ENCODE results near the gene ELMOD1. TPM values are rescaled to one million over a fixed set of nuclear protein-coding genes. Genes with fewer than 3 reads are reported as not detected.

Gene ELMOD1
- total RNA-seq, 4 donors from 2014 or later, result 0.39 to 1.7 (median 0.54) TPM

DNA sequence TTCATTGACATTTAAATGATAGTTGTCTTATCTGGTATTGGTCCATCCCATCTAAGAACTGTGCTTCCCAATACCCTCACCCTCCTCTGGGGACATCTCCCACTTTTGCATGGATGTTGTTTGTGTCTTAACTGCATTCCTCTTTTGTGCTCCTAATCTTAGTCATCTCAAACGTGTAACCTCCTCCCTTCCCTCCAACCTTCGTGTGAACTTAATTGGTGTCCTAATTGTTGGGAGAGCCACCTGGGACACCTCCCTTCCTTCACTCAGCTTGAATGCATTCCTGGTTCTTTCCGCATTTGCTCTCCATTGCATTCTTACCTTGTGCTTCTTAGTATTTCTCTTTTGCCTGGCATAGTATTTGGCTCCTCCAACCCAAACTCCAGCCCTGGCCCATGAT is 9.8 kb upstream of the ELMOD1 start:
- Histone ChIP-seq H3K27me3 (no peaks in the 10 kb centered on the region), H3K9me3 (no peaks in the 10 kb centered on the region), H3K36me3 (no peaks in the 10 kb centered on the region), H3K4me1 (no peaks in the 10 kb centered on the region), H3K27ac (replicated peaks in 1 of 4) (no peak overlapping the region), H3K4me3 (no peak overlapping the region)
- TF ChIP-seq EP300 (IDR thresholded peaks at IDR 0.05) (no peak), POLR2AphosphoS5 (IDR thresholded peaks at IDR 0.05) (no peak), POLR2A (IDR thresholded peaks at IDR 0.05; ENCODE audit: low read depth) (no peak)
- TF ChIP-seq, protein P1, sequence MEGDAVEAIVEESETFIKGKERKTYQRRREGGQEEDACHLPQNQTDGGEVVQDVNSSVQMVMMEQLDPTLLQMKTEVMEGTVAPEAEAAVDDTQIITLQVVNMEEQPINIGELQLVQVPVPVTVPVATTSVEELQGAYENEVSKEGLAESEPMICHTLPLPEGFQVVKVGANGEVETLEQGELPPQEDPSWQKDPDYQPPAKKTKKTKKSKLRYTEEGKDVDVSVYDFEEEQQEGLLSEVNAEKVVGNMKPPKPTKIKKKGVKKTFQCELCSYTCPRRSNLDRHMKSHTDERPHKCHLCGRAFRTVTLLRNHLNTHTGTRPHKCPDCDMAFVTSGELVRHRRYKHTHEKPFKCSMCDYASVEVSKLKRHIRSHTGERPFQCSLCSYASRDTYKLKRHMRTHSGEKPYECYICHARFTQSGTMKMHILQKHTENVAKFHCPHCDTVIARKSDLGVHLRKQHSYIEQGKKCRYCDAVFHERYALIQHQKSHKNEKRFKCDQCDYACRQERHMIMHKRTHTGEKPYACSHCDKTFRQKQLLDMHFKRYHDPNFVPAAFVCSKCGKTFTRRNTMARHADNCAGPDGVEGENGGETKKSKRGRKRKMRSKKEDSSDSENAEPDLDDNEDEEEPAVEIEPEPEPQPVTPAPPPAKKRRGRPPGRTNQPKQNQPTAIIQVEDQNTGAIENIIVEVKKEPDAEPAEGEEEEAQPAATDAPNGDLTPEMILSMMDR (IDR thresholded peaks at IDR 0.05), result no peak
- intact Hi-C loops (cut with DNase I), result no loop called here
- WGBS, result 49% methylated on average over 3 of the region's 3 CpGs
- no peak for DNase-seq (ENCODE audit: extremely low spot score)

DNA sequence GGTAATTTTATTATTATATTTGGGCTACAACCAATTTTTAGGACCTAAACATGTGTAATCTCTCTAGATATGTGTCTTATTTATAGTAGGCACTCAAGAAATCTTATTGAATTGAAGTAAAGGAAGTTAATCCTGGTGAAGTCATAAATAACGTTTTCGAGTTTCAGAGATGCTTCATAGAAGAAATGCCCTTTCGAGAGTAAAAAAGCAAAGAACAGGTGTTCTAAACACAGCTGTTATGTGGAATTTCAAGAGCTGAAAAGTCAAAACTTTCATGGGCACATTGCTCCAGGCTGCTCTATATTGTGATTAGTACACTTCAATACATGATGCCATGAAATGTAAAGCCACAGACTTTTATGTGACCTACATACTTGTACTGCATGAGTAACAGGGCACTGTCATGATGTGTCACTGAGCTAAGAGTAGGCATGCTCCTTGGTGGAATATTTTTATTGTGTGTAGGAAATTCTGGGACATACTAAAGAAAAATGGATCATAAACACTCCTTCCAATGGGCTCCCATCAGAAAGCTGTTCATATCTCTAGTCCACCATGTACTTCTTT is 7.2 kb upstream of the ELMOD1 start:
- peaks cover 0 to 3% (median 0%) of the 10 kb centered on the region in 4 donors for H3K27me3 ChIP-seq
- no peak for DNase-seq (ENCODE audit: extremely low spot score)
- H3K36me3 ChIP-seq, result no peaks in the 10 kb centered on the region
- H3K27ac ChIP-seq (replicated peaks in 1 of 4), result no peak overlapping the region
- TF ChIP-seq, protein P1 (IDR thresholded peaks at IDR 0.05), result no peak
- TF ChIP-seq POLR2AphosphoS5 (IDR thresholded peaks at IDR 0.05), result no peak
- no peak for TF ChIP-seq EP300 (IDR thresholded peaks at IDR 0.05)
- no peak for TF ChIP-seq POLR2A (IDR thresholded peaks at IDR 0.05; ENCODE audit: low read depth)
- H3K4me3 ChIP-seq, result no peak overlapping the region
- H3K9me3 ChIP-seq, result no peaks in the 10 kb centered on the region
- H3K4me1 ChIP-seq, result no peaks in the 10 kb centered on the region
- 72% methylated on average over 3 of the region's 3 CpGs for WGBS
- intact Hi-C loops (cut with DNase I), result no loop called here

DNA sequence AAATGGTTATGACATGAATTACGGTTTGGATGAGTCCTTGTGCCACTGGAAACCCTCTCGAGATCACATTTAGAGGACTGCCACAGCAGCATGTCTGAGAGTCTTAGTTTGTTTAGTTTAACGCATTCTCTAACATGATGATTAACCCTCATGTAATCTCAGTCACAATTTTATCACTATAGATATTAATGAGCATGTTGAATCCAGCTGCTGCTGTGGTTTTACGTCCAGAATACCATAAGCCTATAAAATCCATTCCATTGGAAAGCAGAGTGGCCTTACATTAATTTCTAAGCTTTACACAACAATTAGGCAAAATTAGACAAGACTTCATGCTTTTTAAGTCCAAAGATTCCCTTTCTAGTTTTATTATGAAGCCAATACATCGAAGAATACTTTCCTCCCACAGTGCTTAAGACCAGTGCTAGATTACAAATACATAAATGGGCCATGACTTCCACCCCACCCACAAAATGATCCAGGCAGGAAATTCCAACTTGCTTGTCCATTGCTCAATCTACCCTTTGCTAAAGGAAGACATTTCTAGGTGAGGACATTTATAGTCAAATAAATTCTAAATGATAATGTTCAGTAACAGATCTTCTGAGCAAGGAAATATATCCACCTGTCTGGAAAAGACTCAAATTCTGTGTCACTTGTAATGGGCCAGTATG is 3.5 kb upstream of the ELMOD1 start:
- 80% methylated on average over 5 of the region's 5 CpGs for WGBS
- TF ChIP-seq, protein P1 (IDR thresholded peaks at IDR 0.05), result no peak
- TF ChIP-seq POLR2A (IDR thresholded peaks at IDR 0.05; ENCODE audit: low read depth) (no peak), EP300 (IDR thresholded peaks at IDR 0.05) (no peak), POLR2AphosphoS5 (IDR thresholded peaks at IDR 0.05) (no peak)
- H3K36me3 ChIP-seq, result no peaks in the 10 kb centered on the region
- peaks cover 25 to 28% (median 26%) of the 10 kb centered on the region in 4 donors for H3K4me1 ChIP-seq
- H3K4me3 ChIP-seq, result no peak overlapping the region
- H3K27ac ChIP-seq (replicated peaks in 1 of 4), result no peak overlapping the region
- H3K9me3 ChIP-seq, result no peaks in the 10 kb centered on the region
- DNase-seq (ENCODE audit: extremely low spot score), result no peak
- H3K27me3 ChIP-seq, result peaks cover 1 to 31% (median 16%) of the 10 kb centered on the region in 4 donors
- intact Hi-C loops (cut with DNase I), result no loop called here

DNA sequence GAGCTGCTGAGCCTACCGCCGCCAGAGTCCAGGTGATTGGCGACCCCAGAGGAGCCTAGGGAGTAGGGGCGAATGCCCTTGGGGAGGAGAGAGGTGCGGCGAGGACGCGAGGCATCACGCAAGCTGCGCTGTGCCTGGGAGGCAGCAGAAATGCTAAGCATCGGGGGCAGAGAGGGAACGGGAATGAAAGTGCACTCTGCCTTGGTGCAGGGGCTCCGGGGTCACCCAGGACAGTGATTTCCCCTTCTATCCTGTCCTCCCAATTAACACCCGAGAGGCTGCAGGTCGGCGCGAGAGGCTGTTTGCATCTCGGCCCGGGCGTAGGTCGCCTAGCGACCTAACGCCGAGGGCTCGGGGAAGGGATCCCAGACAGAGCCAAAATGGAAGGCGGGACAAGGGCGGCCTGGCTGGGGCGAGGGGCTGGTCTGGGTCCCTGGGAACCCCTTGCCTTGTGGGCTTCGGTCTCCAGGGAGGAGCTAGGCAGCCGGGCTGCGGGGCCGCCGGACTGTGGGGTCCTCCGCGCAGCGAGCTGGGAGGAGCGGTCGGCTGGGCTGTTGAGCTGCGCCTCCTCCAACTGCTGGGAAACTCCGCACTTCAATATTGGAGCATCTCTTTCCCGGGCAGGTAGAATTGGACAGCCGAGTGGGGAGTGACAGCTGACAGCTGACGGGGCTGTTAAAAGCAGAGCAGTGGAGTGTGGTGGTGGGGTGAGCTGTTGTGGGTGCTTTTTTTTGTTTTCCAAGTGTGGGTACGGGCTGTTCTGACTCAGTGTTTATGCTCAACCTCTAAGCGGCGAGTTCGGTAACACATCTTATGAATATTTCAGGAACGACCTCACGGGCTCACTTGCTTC is 657 bp downstream of the ELMOD1 start:
- intact Hi-C loops (cut with DNase I), result no loop called here
- no peaks in the 10 kb centered on the region for H3K36me3 ChIP-seq
- peak overlapping the region; percentile 63 to 75 (median 66) for H3K4me3 ChIP-seq
- H3K27ac ChIP-seq (replicated peaks in 1 of 4), result peak overlapping the region in 1 of 4 donors; percentile 10
- WGBS, result 3% methylated on average over 15 of the region's 49 CpGs
- H3K27me3 ChIP-seq, result peaks cover 4 to 42% (median 21%) of the 10 kb centered on the region in 4 donors
- H3K4me1 ChIP-seq, result peaks cover 25 to 28% (median 27%) of the 10 kb centered on the region in 4 donors
- H3K9me3 ChIP-seq, result no peaks in the 10 kb centered on the region
- TF ChIP-seq, protein P1 (IDR thresholded peaks at IDR 0.05), result no peak
- TF ChIP-seq EP300 (IDR thresholded peaks at IDR 0.05) (no peak), POLR2A (IDR thresholded peaks at IDR 0.05; ENCODE audit: low read depth) (no peak), POLR2AphosphoS5 (IDR thresholded peaks at IDR 0.05) (no peak)
- DNase-seq (ENCODE audit: extremely low spot score), result no peak
